ENCODE data around the gene CSRP2. TPM values are rescaled to one million over a fixed set of nuclear protein-coding genes. Genes with fewer than 3 reads are reported as not detected.
A peak's percentile ranks its signal among the peaks of the same experiment; 100 is the strongest.

CSRP2 gene
- total RNA-seq, 1 donor from 2014 or later: 22.8 TPM

GRCh38 chr12:76921100-76921471 lies 42.3 kb upstream of the CSRP2 start:
- peak overlapping the region; percentile 27 for H3K27ac ChIP-seq (replicated peaks)
- no peaks in the 10 kb centered on the region for H3K9me3 ChIP-seq (replicated peaks)
- H3K4me3 ChIP-seq: no peak overlapping the region
- intact Hi-C loops (cut with micrococcal nuclease): no loop called here
- H3K36me3 ChIP-seq: no peaks in the 10 kb centered on the region
- DNase-seq: no peak
- no peaks in the 10 kb centered on the region for H3K27me3 ChIP-seq (ENCODE audit: low read depth)
- H3K4me1 ChIP-seq: no peaks in the 10 kb centered on the region
- no peak for TF ChIP-seq CTCF (IDR thresholded peaks at IDR 0.05; ENCODE audit: borderline replicate concordance)

- Histone ChIP-seq H3K9me3 (replicated peaks) (no peaks in the 10 kb centered on the region), H3K4me3 (no peak overlapping the region), H3K4me1 (peaks cover under 1% of the 10 kb centered on the region), H3K27me3 (ENCODE audit: low read depth) (no peaks in the 10 kb centered on the region), H3K36me3 (no peaks in the 10 kb centered on the region), H3K27ac (replicated peaks) (no peak overlapping the region)
- DNase-seq: no peak
- intact Hi-C loops (cut with micrococcal nuclease): no loop called here
- no peak for TF ChIP-seq CTCF (IDR thresholded peaks at IDR 0.05; ENCODE audit: borderline replicate concordance)
Observed at GRCh38 chr12:76920172-76921099, 41.6 kb upstream of the CSRP2 start.

- intact Hi-C loops (cut with micrococcal nuclease): no loop called here
- no peak overlapping the region for H3K27ac ChIP-seq (replicated peaks)
- no peaks in the 10 kb centered on the region for H3K27me3 ChIP-seq (ENCODE audit: low read depth)
- no peak overlapping the region for H3K4me3 ChIP-seq
- H3K9me3 ChIP-seq (replicated peaks): no peaks in the 10 kb centered on the region
- peaks cover 9% of the 10 kb centered on the region for H3K4me1 ChIP-seq
- H3K36me3 ChIP-seq: no peaks in the 10 kb centered on the region
- DNase-seq: no peak
- TF ChIP-seq CTCF (IDR thresholded peaks at IDR 0.05; ENCODE audit: borderline replicate concordance): no peak
Observed at GRCh38 chr12:76919383-76920171, 40.8 kb upstream of the CSRP2 start.

- peak overlapping the region; percentile 52 for H3K27ac ChIP-seq (replicated peaks)
- H3K4me1 ChIP-seq: peaks cover 11% of the 10 kb centered on the region
Observed at GRCh38 chr12:76916170-76916540, 37.3 kb upstream of the CSRP2 start.

More at GRCh38 chr12:76916170-76916540, 37.3 kb upstream of the CSRP2 start:
- intact Hi-C loops (cut with micrococcal nuclease): no loop called here
- no peak for DNase-seq
- Histone ChIP-seq H3K27me3 (ENCODE audit: low read depth) (no peaks in the 10 kb centered on the region), H3K36me3 (no peaks in the 10 kb centered on the region), H3K4me3 (no peak overlapping the region), H3K9me3 (replicated peaks) (no peaks in the 10 kb centered on the region)
- no peak for TF ChIP-seq CTCF (IDR thresholded peaks at IDR 0.05; ENCODE audit: borderline replicate concordance)

Measured in left ventricle myocardium inferior (tissue), 1 donor.